ENCODE measurements around the gene TGM5.
"Not testable (repeated sequence)": the region's sequence is repeated elsewhere in the genome, so short reads cannot be mapped to it uniquely, and the experiment has no call there.

TGM5 gene

DNA sequence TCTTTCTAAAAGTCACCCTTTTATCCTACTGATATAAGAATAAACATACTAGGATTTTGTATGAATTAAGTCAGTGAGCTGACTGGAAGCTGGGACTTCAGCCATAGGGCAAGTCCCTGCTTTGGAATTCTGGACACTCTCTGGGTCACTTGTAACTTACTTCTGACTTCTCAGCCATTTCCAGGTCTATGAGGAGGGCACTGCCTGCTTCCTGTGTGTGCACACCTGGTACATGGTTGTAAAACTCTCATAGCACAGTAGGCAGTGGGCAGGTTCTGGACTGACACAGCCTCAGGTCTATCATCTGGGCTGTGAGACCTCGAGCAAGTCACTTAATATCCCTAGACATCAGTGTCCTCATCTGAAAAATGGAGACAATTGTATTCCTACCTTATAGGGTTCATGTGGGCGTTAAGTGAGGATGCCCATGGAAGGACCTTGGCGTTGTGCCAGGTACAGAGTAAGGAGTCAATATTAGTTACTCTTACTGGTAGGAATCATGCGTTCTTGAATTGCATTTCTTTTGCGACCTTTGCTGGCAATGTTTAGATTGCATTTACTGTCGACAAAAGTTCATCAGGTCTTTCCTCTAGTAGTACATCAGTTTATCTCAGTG lies 27.5 kb upstream of the TGM5 start:
- TF ChIP-seq, protein P1, sequence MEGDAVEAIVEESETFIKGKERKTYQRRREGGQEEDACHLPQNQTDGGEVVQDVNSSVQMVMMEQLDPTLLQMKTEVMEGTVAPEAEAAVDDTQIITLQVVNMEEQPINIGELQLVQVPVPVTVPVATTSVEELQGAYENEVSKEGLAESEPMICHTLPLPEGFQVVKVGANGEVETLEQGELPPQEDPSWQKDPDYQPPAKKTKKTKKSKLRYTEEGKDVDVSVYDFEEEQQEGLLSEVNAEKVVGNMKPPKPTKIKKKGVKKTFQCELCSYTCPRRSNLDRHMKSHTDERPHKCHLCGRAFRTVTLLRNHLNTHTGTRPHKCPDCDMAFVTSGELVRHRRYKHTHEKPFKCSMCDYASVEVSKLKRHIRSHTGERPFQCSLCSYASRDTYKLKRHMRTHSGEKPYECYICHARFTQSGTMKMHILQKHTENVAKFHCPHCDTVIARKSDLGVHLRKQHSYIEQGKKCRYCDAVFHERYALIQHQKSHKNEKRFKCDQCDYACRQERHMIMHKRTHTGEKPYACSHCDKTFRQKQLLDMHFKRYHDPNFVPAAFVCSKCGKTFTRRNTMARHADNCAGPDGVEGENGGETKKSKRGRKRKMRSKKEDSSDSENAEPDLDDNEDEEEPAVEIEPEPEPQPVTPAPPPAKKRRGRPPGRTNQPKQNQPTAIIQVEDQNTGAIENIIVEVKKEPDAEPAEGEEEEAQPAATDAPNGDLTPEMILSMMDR (IDR thresholded peaks at IDR 0.05; ENCODE audit: extremely low read depth, insufficient read depth, missing control alignments), result no peak
- in situ Hi-C loops (cut with MboI; ENCODE audit: low pct_unique_long_range_greater_than_20kb, low sequenced_read_pairs, unreplicated experiment), result no loop called here
- no peak for DNase-seq (ENCODE audit: low spot score)

GRCh38 chr15:43293432-43293831 lies 26.7 kb upstream of the TGM5 start:
- in situ Hi-C loops (cut with MboI; ENCODE audit: low pct_unique_long_range_greater_than_20kb, low sequenced_read_pairs, unreplicated experiment), result no loop called here
- TF ChIP-seq, protein P1 (IDR thresholded peaks at IDR 0.05; ENCODE audit: extremely low read depth, insufficient read depth, missing control alignments), result no peak
- no peak for DNase-seq (ENCODE audit: low spot score)

DNA sequence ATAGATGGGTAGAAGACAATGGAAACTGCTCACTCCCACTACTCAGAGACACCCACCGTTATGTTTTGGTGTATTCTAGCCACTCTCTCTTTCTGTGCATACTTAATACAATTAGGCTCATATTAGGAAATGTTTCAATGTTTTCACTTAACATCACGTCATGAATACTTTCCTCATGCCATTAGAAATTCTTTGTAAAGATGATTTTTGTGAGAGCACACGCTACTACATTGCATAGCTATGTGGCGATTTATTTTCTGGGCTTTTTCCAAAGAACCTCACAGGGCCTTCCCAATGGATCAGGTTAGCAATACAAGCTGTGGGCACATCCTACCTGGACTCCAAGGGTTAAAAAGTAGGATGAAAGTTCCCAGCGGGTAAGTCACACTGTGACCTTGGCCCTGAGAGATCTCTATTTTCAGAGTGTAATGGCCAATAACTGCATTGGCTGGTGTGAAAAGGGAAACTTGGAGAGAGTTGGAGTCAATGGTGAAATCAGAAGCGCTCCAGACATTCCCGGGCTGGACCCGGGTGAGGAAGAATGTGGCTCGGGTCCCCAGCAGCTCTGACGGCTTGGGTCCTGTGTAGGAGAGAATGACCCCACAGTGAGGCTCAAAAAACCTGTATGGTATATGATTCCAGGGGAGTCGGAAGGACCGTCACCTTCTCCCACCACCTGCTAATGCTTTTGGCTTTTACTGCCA lies 25.8 kb upstream of the TGM5 start:
- TF ChIP-seq, protein P1 (IDR thresholded peaks at IDR 0.05; ENCODE audit: extremely low read depth, insufficient read depth, missing control alignments), result no peak

GRCh38 chr15:43289656-43290055 lies 22.9 kb upstream of the TGM5 start:
- in situ Hi-C loops (cut with MboI; ENCODE audit: low pct_unique_long_range_greater_than_20kb, low sequenced_read_pairs, unreplicated experiment), result loop anchor here (10.0 kb wide), 1 partner anchor 55 kb away; no protein-coding TSS in a partner anchor
- DNase-seq (ENCODE audit: low spot score), result not testable (repeated sequence)

More for the DNA sequence above, 25.8 kb upstream of the TGM5 start:
- in situ Hi-C loops (cut with MboI; ENCODE audit: low pct_unique_long_range_greater_than_20kb, low sequenced_read_pairs, unreplicated experiment), result no loop called here
- no peak for DNase-seq (ENCODE audit: low spot score)

DNA sequence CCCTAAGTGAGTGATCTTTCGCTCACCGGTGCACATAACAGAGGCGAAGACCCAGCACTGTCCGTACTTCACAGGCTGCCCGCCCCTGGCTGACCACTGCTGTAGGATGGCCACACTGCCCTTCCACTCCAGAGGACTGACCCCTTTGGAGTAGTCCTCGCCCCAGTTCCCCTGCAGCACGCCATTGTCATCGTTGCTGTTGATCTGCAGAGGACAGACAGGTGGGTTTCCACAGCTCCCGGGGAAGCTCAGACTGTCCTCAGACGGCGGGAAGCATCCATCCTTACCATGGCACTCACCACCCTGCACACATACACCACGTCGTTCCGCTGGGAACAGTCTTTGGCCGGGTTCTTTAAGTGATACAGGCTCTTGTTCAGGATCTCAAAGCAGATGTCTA lies 20.5 kb upstream of the TGM5 start:
- TF ChIP-seq, protein P1 (IDR thresholded peaks at IDR 0.05; ENCODE audit: extremely low read depth, insufficient read depth, missing control alignments), result no peak
- in situ Hi-C loops (cut with MboI; ENCODE audit: low pct_unique_long_range_greater_than_20kb, low sequenced_read_pairs, unreplicated experiment), result loop anchor here (10.0 kb wide), 1 partner anchor 52 kb away; no protein-coding TSS in a partner anchor
- DNase-seq (ENCODE audit: low spot score), result no peak

- in situ Hi-C loops (cut with MboI; ENCODE audit: low pct_unique_long_range_greater_than_20kb, low sequenced_read_pairs, unreplicated experiment), result loop anchor here (10.0 kb wide), 1 partner anchor 51 kb away; no protein-coding TSS in a partner anchor
- TF ChIP-seq, protein P1 (IDR thresholded peaks at IDR 0.05; ENCODE audit: extremely low read depth, insufficient read depth, missing control alignments), result no peak
- no peak for DNase-seq (ENCODE audit: low spot score)
Observed at GRCh38 chr15:43286074-43286473, 19.3 kb upstream of the TGM5 start.

- TF ChIP-seq, protein P1 (IDR thresholded peaks at IDR 0.05; ENCODE audit: extremely low read depth, insufficient read depth, missing control alignments), result peak; percentile 85
- peak; percentile 86 for DNase-seq (ENCODE audit: low spot score)
- in situ Hi-C loops (cut with MboI; ENCODE audit: low pct_unique_long_range_greater_than_20kb, low sequenced_read_pairs, unreplicated experiment), result loop anchor here (10.0 kb wide), 1 partner anchor 51 kb away; no protein-coding TSS in a partner anchor
Observed at GRCh38 chr15:43285609-43286037, 18.9 kb upstream of the TGM5 start.
